ENCODE measurements around the gene POLR3E.
"Not testable (repeated sequence)": the region's sequence is repeated elsewhere in the genome, so short reads cannot be mapped to it uniquely, and the experiment has no call there.

POLR3E gene

DNA sequence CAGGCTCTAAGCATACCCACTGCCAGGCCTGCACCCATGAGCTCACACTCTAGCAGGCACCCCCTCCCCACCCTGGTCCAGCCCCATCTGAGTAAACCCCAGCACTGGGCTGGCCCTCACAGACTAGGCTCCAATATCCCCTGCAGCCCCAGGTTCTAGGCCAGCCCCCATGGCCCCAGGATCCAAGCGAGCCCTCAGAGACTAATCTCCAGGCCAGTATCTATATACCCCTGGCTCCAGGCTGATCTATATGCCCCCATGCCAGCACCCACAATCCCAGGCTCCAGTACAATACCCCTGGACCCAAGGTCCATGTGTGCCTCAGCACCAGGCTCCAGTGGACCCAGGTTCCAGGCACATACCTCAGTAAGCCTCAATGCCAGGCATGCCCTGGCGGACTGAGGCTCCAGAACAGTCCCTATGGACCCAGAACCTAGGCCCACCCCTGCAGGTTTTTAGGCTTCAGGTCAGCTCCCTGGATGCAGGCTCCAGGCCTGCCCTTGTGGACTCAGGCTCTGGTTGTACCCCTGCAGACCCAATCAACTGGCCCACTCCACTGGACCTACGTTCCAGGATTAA lies 38.5 kb downstream of the POLR3E start:
- no peak for DNase-seq

DNA sequence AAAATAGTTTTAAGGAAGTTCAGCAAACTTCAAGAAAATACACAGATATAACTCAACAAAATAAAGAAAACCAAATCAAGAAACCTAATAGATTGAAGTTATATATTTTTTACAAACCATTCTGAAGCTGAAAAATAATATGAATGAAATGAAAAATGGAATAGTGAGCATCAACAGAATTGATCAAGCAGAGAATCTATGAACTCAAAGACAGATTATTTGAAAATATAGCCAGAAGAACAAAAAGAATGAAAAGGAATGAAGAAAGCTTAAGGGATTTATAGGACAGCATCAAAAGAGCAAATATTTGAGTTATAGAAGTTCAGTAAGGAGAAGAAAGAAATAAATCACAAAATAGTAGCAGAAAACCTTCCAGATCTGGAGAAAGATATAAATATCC lies 39.4 kb downstream of the POLR3E start:
- no peak for DNase-seq

DNA sequence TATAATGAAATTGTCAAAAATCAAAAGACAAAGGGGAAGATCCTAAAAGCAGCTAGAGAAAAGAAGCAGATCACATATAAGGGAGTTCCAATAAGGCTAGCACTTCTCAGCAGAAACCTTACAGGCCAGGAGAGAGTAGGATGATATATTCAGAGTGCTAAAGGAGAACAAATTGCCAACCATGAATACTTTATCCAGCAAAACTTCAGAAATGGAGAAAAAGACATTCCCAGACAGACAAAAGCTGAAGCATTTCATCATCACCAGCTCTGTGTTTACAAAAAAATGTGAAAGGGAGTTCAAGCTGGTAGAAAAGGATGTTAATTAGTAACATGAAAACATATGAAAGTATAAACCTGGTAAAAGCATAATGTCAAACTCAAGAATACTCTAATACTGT lies 39.8 kb downstream of the POLR3E start:
- DNase-seq = no peak

DNA sequence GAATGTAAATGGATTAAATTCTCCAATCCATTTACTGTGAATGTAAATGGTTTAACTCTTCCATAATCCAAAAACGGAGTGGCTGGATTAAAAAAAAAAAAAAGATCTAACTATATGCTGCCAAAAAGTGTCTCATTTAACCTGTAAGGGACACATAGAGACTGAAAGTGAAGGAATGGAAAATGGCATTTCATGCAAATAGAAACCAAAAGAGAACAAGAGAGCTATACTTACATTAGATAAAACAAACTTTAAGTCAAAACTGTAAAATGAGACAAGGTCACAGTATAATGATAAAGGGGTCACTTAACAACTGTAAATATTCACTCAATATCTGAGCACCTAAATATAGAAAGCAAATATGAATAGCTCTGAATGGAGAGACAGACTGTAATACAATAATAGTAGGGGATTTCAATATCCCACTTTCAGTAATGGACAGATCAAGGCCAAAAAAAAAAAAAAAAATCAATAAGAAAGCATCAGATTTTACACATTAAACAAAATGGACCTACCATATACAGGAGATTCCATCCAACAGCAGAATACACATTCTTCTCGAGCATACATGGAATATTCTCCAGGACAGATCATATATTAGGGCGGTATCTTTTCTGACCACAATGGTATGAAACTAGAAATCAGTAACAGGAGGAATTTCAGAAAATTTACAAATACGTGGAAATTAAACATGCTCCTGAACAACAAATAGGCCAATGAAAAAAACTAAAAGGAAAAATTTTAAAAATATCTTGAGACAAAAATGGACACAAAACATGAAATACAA lies 40.8 kb downstream of the POLR3E start:
- DNase-seq = no peak

DNA sequence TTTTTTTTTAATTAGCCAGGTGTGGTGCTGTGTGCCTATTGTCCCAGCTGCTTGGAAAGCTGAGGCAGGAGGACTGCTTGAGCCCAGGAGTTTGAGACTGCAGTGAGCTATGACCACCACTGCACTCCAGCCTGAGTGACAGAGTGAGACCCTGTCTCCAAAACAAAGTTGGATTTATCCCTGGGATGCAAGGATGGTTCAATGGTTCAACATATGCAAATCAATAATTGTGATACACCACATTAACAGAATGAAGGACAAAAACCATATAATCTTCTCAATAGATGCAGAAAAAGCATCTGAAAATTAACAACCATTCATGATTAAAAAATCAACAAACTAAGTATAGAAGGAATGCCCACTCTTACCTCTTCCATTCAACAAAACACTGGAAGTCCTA lies 43.7 kb downstream of the POLR3E start:
- DNase-seq = no peak

DNA sequence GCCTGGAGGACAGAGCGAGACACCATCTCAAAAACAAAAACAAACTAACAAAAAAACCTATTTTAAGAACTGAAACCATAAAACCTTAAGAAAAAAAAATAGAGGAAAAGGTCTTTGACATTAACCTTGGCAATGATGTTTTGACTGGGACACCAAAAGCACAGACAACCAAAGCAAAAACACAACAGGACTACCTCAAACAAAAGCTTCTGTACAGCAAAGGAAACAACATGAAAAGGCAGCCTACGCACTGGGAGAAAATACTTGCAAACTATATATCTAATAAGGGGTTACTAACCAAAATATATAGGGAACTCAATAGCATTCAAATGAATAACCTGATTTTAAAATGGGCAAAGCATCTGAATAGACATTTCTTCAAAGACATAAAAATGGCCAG lies 44.9 kb downstream of the POLR3E start:
- DNase-seq = no peak

DNA sequence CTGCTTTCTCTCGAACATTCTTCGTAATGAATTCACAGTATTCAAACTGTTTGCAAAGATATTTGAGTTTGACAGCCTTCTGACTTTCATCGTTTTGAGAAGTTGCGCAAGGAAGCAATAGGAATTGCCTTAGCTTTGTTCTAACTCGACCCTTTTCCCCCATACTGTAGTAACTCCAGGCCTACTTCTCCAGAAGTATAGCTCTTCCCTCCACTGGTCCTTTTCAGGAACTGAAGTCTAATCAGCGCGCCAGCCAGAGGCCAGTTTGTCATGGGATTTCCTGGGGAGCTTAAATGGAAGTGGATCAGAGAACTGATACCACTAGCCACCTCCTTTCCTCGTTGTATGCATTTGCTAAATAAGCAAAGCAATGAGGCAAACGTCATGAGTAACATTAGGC lies 49.3 kb downstream of the POLR3E start:
- DNase-seq = peak; percentile 86 to 94 (median 89)

DNA sequence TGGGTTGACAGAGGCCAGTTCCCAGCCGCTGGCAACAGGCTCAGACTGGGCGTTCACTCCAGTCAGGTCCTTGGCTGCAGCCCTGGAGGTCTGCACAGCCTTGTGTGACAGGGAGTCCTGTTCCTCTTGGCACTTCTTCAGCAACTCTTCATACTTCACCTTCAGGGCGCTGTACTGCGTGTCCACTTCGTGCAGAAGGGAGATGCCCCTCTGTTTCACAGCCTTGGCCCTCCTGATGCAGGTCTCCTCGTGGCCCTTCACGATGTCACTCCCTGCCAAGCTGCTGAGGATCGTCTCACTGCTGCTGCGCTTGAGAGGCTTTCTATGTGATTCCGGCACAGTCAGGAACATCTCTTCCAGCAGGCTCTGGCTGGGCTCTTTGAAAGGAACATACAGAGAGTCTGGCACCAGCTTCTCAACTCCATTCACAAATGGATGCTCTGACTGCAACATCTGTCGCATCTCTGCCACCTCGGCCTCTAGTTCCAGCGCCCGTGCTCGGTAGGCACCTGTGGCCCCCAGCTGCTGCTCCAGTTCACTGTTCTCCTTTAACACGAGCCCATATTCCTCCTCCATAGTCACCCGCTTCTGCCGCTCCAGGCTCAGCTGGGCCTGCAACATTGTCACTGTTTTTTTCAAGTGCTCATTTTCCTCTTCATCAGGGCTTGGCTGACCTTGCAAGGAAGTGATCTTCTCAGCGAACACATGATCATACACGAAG lies 50.1 kb downstream of the POLR3E start:
- no peak for DNase-seq

DNA sequence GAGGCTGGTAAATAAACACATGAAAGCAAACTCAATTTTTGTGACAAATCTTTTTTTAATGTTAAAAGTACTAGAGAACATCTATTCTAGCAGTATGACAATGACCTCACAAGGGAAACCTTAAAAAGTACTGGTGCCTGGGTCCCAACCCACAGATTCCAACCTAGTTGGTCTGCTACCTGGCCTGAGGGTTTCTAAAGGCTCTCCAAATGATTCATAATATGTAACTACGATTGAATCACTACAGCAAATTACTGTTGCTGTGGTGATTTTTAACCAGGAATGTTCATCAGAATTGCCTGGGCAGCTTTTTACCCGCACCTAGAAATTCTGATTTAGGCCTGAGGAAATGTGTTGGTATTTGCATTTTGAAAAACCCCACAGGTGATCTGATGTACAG lies 51.1 kb downstream of the POLR3E start:
- DNase-seq = no peak

DNA sequence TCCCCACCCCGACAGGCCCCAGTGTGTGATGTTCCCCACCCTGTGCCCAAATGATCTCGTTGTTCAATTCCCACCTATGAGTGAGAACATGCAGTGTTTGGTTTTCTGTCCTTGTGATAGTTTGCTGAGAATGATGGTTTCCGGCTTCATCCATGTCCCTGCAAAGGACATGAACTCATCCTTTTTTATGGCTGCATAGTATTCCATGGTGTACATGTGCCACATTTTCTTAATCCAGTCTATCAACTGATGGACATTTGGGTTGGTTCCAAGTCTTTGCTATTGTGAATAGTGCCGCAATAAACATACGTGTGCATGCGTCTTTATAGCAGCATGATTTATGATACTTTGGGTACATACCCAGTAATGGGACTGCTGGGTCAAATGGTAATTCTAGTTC lies 53.8 kb downstream of the POLR3E start:
- DNase-seq = not testable (repeated sequence)

DNA sequence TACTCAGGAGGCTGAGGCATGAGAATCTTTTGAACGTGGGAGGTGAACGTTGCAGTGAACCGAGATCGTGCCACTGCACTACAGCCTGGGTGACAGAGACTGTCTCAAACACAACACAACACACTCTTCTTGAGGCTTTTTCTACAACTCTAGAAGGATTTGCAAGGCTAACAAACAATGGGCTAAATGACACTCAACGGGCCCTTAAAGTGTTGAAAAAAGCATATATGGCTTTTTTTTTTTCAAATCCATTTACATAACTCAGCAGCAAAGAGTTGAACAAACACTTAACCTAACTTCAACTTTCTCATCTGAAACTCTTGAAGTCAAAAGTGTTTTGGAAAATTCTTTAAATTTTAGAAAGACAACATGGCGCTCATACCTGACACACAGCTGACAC lies 54.9 kb downstream of the POLR3E start:
- no peak for DNase-seq

DNA sequence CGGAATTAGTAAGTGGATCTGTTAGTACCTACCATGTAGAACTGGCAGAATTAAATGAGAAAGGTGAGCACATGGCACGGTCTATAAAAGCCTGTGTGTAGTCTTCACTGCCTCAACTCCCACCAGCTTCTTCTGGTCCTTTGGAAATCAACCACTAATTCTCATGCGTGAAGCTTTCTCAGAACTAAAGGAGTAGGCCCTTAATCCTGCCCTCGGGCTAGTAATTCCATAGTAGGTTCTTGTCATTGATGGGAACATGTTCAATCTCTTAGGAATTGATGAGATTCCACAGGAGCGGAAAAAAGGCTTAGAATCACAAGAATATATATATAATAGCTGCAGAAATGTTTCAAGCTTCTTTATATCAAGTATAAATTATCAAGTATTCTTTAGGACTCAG lies 55.5 kb downstream of the POLR3E start:
- DNase-seq = no peak

DNA sequence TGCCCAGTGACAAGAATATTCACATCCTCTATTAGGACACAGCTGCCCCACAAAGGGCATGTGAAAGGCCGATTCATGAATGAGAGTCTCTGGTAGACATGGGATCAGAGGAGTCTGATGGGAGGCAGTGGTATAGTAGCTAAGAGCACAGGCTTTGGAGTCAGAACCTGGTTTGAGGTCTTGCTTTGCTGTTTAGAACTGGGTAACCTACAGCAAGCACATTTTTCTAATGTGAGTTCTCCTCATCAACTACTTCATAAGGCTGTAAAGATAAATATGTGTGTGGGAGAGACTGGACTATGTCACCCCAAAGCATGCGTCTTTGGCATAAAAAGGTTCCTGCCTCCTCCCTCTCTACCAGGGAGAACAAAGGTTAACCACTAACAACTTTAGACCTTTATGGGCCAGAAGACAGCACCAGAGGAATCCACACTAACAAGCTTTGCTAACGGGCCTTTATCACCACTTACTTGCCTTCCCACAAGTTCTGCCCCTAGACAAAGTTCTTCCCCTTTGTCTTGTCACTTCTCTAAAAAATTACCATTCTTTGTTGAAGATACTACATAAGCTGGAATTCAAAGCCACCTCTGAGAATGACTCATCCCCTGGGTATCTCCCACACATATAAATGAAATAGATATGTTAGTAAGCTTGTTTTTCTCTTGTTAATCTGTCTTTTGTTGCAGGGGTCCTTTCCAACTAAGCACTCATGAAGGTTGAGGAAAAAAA lies 56.1 kb downstream of the POLR3E start:
- DNase-seq = peak; percentile 71 to 93 (median 82)

DNA sequence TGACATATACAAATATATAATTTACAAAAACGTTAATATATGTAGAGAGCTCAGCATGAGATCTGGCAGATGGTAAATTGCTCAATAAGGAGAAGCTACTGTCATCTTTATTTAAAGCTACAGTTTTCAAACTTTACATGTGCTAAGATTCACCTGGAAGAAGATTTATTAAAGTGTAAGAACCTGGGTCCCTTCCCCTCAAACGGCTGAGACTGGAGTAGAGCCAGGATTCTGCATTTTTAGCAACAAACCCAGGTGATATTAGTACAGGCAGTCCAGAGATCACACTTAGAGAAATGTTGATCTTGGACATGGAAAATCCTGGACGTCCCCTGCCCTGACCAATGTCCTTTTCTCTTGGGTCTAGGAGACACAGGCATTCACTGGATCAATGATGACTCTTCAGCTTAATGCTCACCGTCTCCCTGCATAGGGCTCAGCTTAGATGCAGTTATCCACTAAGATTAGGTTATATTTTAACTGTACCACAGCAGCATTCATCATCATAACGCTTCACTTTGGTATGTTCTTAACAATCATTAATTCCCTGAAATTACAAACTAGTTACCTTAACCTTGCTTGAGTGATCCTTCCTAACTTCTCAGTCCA lies 56.8 kb downstream of the POLR3E start:
- DNase-seq = peak in 2 of 4 experiments; percentile 6 to 7

DNA sequence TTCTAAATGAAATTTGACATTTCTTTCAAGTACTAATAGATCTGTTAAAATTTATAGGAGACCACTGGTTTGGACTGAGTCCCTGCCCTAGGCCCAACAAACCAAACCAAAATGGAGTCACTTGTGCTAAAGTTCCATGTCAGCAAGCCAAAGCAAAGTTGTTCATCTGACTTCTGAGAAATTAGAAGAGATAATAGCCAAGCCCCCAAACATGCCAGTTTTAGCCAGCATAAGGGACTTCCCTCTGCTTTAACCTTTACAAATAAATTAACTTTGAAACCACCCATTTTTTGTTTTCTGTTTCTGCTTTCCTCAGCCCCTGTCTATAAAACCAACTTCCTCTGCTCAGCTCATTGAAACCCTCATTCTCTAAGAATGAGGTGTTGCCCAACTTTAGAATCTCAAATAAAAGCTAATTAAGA lies 58.3 kb downstream of the POLR3E start:
- DNase-seq = peak; percentile 21 to 66 (median 46)

DNA sequence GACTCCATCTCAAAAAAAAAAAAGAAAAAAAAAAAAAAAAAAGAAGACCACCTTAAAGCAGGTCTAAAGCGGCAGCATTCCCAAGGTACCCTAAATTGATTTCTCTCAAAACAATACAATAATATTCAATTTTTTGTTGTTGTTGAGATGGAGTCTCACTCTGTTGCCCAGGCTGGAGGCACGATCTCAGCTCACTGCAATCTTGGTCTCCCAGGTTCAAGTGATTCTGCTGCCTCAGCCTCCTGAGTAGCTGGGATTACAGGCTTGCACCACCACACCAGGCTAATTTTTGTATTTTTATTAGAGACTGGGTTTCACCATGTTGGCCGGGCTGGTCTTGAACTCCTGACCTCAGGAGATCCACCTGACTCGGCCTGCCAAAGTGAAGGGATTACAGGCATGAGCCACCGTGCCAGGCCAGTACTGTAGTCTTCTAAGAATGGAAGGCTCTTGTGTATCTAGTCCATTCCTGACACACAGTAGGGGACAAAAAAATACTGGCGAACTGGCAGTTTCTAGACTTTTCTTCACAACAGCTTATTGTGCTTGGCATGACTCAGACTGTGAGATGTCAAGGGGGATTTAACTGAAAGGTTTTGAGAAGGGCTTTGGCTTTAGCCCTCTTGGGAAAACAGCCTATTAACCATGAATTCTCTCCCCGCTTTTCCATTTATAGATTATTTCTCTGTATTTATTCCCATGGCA lies 59.9 kb downstream of the POLR3E start:
- no peak for DNase-seq

DNA sequence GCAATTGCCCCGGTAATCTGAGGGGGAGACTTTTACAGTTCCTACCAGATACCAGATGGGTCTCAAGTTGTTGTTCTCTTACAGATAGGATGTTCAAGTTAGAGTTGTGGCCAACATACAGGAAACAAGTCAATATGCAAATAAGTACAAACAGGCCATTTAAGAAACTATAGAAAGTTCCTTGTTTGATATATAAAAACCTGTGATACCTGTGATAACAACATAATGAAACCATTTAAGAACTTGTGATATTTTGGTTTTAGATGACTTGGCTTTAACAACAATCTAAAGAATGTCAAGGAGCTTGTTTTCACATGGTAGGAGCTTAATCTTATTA lies 60.4 kb downstream of the POLR3E start:
- DNase-seq = no peak

DNA sequence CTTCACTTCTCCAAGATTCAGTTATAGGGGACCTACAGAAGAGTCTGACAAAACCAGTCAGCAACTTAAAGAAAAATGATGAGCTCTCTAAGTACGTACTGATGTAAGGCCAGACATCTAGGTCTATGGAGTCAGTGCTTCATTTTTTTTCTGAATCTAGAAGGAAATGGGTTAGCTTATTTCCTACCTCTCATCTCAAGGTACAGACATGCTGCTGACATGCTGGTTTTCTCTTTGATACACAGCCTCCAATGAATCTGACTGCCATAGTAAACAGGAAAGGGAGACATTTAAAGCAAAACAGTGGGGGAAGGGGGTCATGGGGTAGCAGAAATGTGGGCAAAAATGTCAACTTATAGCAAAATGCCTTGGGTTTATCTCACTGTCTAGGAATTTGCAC lies 60.8 kb downstream of the POLR3E start:
- DNase-seq = no peak

DNA sequence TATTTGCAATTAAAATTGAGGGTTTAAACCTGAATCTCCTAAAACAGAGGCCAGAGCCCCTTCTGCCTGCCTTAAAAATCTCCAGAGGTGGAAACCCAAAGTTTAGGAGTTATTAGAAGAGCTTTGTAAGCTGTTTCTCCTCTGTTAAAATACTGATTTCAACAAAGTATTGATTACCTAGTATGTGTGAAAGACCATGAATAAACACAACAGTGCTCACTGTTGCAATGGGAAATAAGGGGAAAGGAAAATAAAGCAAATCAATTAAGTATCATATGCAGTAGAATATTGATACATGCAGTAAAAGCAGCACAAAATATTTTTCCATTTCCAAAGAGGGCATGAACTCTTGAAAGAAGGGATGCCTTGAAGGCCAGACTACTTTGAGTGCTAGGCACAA lies 62.5 kb downstream of the POLR3E start:
- no peak for DNase-seq

DNA sequence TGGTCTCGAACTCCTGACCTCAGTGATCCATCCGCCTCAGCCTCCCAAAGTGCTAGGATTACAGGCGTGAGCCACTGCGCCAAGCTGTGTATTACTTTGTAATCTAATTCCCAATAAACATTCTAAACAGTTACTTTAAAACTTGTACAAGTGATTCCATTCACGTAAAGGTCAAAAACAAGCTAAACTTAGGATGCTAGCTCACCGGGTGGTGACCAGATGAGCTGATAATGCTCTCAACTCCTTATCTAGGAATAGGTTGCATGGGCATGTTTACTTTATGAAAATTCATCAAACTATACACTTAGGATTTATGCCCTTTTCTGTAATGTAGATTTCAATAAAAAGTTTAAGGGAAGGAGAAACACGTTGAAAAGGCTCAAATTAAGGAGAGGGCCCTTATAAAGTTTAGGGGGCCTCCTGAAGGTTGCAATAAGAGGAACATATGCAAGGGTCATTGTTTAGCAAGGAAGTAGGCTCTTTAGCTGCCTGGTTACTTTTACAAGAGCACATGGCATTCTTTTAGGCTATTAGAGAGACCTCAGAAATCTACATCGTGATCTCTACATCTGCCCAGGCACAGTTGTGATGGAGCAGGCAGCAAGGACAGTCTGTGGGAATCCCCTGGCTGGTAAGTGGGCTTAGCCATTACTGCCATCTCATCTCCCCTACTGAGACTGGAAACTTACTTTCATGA lies 63.9 kb downstream of the POLR3E start:
- no peak for DNase-seq

DNA sequence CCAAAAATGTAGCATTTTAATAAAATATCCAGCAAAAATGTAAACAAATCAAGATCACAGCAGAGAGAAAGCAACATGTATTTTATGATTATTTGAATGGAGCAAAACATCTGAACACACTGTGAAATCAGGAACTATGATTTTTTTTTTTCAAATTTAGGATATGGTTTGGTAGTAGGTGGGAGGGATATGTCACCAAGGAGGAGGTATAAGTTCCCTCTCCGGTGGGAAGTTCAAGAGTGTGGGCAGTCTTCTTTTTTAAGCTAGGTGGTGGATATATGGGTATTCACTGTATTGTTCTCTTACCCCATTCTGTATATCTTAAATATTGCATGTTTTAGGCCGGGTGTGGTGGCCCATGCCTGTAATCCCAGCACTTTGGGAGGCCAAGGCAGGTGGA lies 67.0 kb downstream of the POLR3E start:
- DNase-seq = peak; percentile 9 to 69 (median 56)

DNA sequence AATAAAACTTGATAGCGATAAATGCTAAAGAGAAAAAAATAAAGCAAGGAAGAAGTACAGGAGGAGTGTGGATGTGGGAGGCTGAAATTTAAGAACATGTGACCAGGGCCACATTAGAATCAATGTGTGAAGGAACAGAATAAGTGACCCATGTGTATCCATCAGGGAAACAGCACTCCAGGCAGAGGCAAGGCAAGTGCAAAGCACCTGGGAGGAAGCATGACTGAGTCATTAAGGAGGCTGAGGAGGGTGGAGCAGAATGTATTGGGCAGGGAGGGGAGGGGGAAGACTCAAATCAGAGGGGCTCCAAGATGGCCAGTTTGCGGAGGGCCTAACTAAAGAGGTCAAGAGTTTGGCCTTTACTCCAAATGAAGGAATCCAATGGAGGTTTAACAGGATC lies 69.2 kb downstream of the POLR3E start:
- no peak for DNase-seq

All from suppressor macrophage (primary cell).